H1 (cell line): ENCODE data around the gene ANLN.

Experiments
- CTCF ChIP-seq, 3 experiments: IDR thresholded peaks; 1 replicate in 2 of 3; 2 replicates in 1 of 3; pipeline versions ENCODE4 v1.5.1 to v1.6.1; 2011; ENCODE audit warnings: low read length in 3 of 3, mild to moderate bottlenecking in 3 of 3, inconsistent platforms in 2 of 3, low read depth in 1 of 3, moderate library complexity in 1 of 3; ENCODE audit not compliant: insufficient read depth in 1 of 3; ENCODE audit errors: control extremely low read depth in 1 of 3
- E2F6 ChIP-seq: IDR thresholded peaks from 2 replicates; pipeline ENCODE4 v1.6.1; 2012; ENCODE audit warnings: inconsistent platforms
- EP300 ChIP-seq, 2 experiments: IDR thresholded peaks; 1 replicate in 1 of 2; 2 replicates in 1 of 2; pipeline ENCODE4 v1.6.1; 2011 to 2012; ENCODE audit warnings: low read depth in 2 of 2, low read length in 2 of 2, mild to moderate bottlenecking in 2 of 2, borderline replicate concordance in 1 of 2, inconsistent platforms in 1 of 2, moderate library complexity in 1 of 2
- EZH2 ChIP-seq: fragments of 200-600 bp; sonication (generic); IDR thresholded peaks from 2 replicates; pipeline ENCODE4 v1.7.1; 2012; ENCODE audit warnings: low read depth, mild to moderate bottlenecking, moderate library complexity, low read length, inconsistent platforms; ENCODE audit not compliant: severe bottlenecking
- FOSL1 ChIP-seq: IDR thresholded peaks from 2 replicates; pipeline ENCODE4 v1.6.1; 2011; ENCODE audit warnings: mild to moderate bottlenecking, low read depth, low read length, moderate library complexity; ENCODE audit not compliant: insufficient read depth
- NANOG ChIP-seq: IDR thresholded peaks from 2 replicates; pipeline ENCODE4 v1.6.1; 2011; ENCODE audit warnings: low read length, low read depth, mild to moderate bottlenecking, inconsistent platforms; ENCODE audit not compliant: insufficient read depth, poor library complexity, severe bottlenecking
- SIN3A ChIP-seq, 2 experiments: IDR thresholded peaks in 1 of 2; conservative IDR thresholded peaks in 1 of 2; 2 replicates each; pipeline ENCODE4 v1.6.1; 2011 to 2012; ENCODE audit warnings: low read length in 2 of 2, improper control_type of control experiment in 1 of 2, low read depth in 1 of 2, mild to moderate bottlenecking in 1 of 2
- SP1 ChIP-seq: IDR thresholded peaks from 2 replicates; pipeline ENCODE4 v1.6.1; 2011; ENCODE audit warnings: low read depth, low read length
- TAF1 ChIP-seq: IDR thresholded peaks from 2 replicates; pipeline ENCODE4 v1.6.1; 2011; ENCODE audit warnings: mild to moderate bottlenecking, low read depth, low read length
- TCF12 ChIP-seq: IDR thresholded peaks from 2 replicates; pipeline ENCODE4 v1.6.1; 2011; ENCODE audit warnings: low read depth, mild to moderate bottlenecking, low read length
- YY1 ChIP-seq: IDR thresholded peaks from 2 replicates; pipeline ENCODE4 v1.6.1; 2011; ENCODE audit warnings: low read depth, mild to moderate bottlenecking, low read length

GRCh38 chr7:36388423-36388822 is 1.2 kb upstream of the ANLN start:
- TF ChIP-seq TAF1 (no peak), E2F6 (no peak), CTCF (IDR thresholded peaks at IDR 0.05; ENCODE audit: control extremely low read depth in 1 of 3, insufficient read depth in 1 of 3, low read depth in 1 of 3, low read length in 3 of 3) (no peak), EP300 (IDR thresholded peaks at IDR 0.05; ENCODE audit: borderline replicate concordance in 1 of 2, low read depth in 2 of 2, low read length in 2 of 2) (no peak), SIN3A (conservative IDR thresholded peaks at IDR 0.05 in 1 of 2, IDR thresholded peaks at IDR 0.05 in 1 of 2; ENCODE audit: low read depth in 1 of 2, low read length in 2 of 2) (no peak), TCF12 (no peak), SP1 (no peak), YY1 (no peak), NANOG (no peak), FOSL1 (no peak), EZH2 (no peak)
